Heart right ventricle (tissue), 16 donors: ENCODE data around the gene ITFG1. TPM values are rescaled to one million over a fixed set of nuclear protein-coding genes. Genes with fewer than 3 reads are reported as not detected.
"Not testable (repeated sequence)": the region's sequence is repeated elsewhere in the genome, so short reads cannot be mapped to it uniquely, and the experiment has no call there.

ENCODE experiments used
- ATAC-seq, 8 donors: fragments of 200-7000 bp; cut with Tn5 transposase; one replicate each; pipeline ENCODE4 v1.9.1; 2020; ENCODE audit warnings: mild to moderate bottlenecking in 8 of 8, moderate library complexity in 8 of 8, moderate number of reproducible peaks in 1 of 8
- DNase-seq, 2 donors: peaks; one replicate each; pipeline ENCODE4 v3.0.0-alpha.2; 2020
- H3K27ac ChIP-seq, 10 donors: fragments of 200-600 bp; sonication (generic) in 2 of 10; one replicate each; pipeline versions ENCODE4 v1.5.0 to v1.8.0; 2020 to 2022; ENCODE audit warnings: mild to moderate bottlenecking in 3 of 10
- H3K27me3 ChIP-seq, 7 donors: fragments of 200-600 bp; one replicate each; pipeline ENCODE4 v1.8.0; 2021 to 2022; ENCODE audit warnings: mild to moderate bottlenecking in 2 of 7
- H3K36me3 ChIP-seq, 9 donors: fragments of 200-600 bp; sonication (generic) in 1 of 9; one replicate each; pipeline versions ENCODE4 v1.5.0 to v1.8.0; 2020 to 2022; ENCODE audit warnings: mild to moderate bottlenecking in 2 of 9
- H3K4me1 ChIP-seq, 9 donors: fragments of 200-600 bp; sonication (generic) in 1 of 9; one replicate each; pipeline versions ENCODE4 v1.5.0 to v1.8.0; 2020 to 2022; ENCODE audit warnings: mild to moderate bottlenecking in 4 of 9
- H3K4me3 ChIP-seq, 10 donors: fragments of 200-600 bp; sonication (generic) in 2 of 10; one replicate each; pipeline versions ENCODE4 v1.5.0 to v1.8.0; 2020 to 2022; ENCODE audit warnings: mild to moderate bottlenecking in 7 of 10, moderate library complexity in 2 of 10
- H3K9me3 ChIP-seq, 11 donors: fragments of 200-600 bp in 10 of 11; sonication (generic) in 2 of 11; one replicate each; pipeline versions ENCODE4 v1.5.0 to v1.8.0; 2013 to 2022; ENCODE audit warnings: mild to moderate bottlenecking in 2 of 11, control low read depth in 1 of 11, moderate library complexity in 1 of 11
- CTCF ChIP-seq, 9 donors: fragments of 200-600 bp; sonication (generic) in 2 of 9; IDR thresholded peaks; one replicate each; pipeline versions ENCODE4 v1.5.0 to v1.8.0; 2021 to 2022; ENCODE audit warnings: antibody characterized with exemption in 9 of 9, mild to moderate bottlenecking in 5 of 9, moderate library complexity in 1 of 9
- WGBS, 2 donors: extraction: QIAGEN DNeasy Blood & Tissue Kit; methylation state at CpG; one replicate each; pipeline ENCODE4 v1.1.7; 2013; ENCODE audit warnings: inconsistent platforms in 1 of 2; 5-methylcytosine and 5-hydroxymethylcytosine counted together
- intact Hi-C, 10 donors: fragments of 100-400 bp; cut with DNase I; formaldehyde crosslinking; loops; one replicate each; pipeline versions ENCODE4 v1.11.1 to v1.14.2; 2022
- polyA plus RNA-seq, 2 donors: library from polyadenylated mRNA; stranded (reverse); fragments of 200-250 nt; gene quantifications; one replicate each; pipeline ENCODE4 v1.2.3, GENCODE V29; 2013
- total RNA-seq, 10 donors: library from RNA; stranded (reverse); fragmentation: NEBNext Ultra II Directional in 3 of 10; extraction: Animal tissue kit (Norgen Biotek cat#: 25700) in 3 of 10; gene quantifications; one replicate each; pipeline versions ENCODE4 v1.2.1 to v1.2.4, GENCODE V29; 2021 to 2023
- donor health status: Arrhythmogenic right ventricular cardiomyopathy.
- donor health status: ischemic (EF 13 %, LVEDD 7.1; RV severe dilation, severe dysfunction).
- donor health status: healthy with polysubstance abuse.
- donor health status: DM: no; HTN: yes; CAD: no.
- donor health status: DM: no; HTN: no; CAD: no.
- donor health status: ischemic (EF 25% LVEDD 6.9; RV normal size, moderate dysfunction).
- donor health status: ischemic (EF 25% LVEDD 5.7; RV mildly dilated, moderate dysfunction).
- donor health status: healthy.
- donor health status: DM: yes; HTN: yes; CAD: no.
- donor health status: Ischemic cardiomyopathy.
- donor health status: ischemic (EF 35%, LVEDD 5.7; RV mildly dilated, moderate dysfunction).
- donor health status: nonischemic (EF 11% LVEDD 7.7; RV severe dilation, severe dysfunction).
- donor health status: DM: yes; HTN: yes; CAD: no.
- donor health status: PGD.
- donor health status: ischemic (EF 29% LVEDD 5.4; RV normal size, mild dysfunction).
- donor health status: nonischemic (EF 23%, LVEDD 6.1; RV moderate dilation, normal function).

Gene ITFG1
- total and polyA plus RNA-seq, 12 donors = 10.1 to 94.5 (median 72.3) TPM

GRCh38 chr16:47141773-47142485 is 318.9 kb downstream of the ITFG1 start:
- TF ChIP-seq CTCF (IDR thresholded peaks at IDR 0.05) = peak; percentile 77 to 98 (median 90)
- H3K4me1 ChIP-seq = peaks cover 0 to 19% (median 6%) of the 10 kb centered on the region in 9 donors
- intact Hi-C loops = loop anchor here in 9 of 10 donors (1.0 to 5.0 kb wide), 10 partner anchors 105 to 1023 kb away; partner anchors contain the start of gene ABCC12 (in 4 of the 9)
- ATAC-seq (peak; percentile 78 to 96 (median 90)), DNase-seq (peak; percentile 77 to 80)
- H3K9me3 ChIP-seq = no peaks in the 10 kb centered on the region
- WGBS, 2 donors = 1% methylated on average over 26 of the region's 26 CpGs
- no peaks in the 10 kb centered on the region for H3K36me3 ChIP-seq
- H3K27me3 ChIP-seq = peaks cover 0 to 16% (median 0%) of the 10 kb centered on the region in 7 donors
- H3K27ac ChIP-seq = peak overlapping the region in 3 of 10 donors; percentile 71 to 82 (median 77)
- peak overlapping the region; percentile 13 to 69 (median 60) for H3K4me3 ChIP-seq

GRCh38 chr16:47140686-47141085 is 320.2 kb downstream of the ITFG1 start:
- ATAC-seq = no peak
- no peak overlapping the region for H3K27ac ChIP-seq
- H3K4me3 ChIP-seq = no peak overlapping the region
- H3K27me3 ChIP-seq = peaks cover 0 to 15% (median 0%) of the 10 kb centered on the region in 7 donors
- H3K9me3 ChIP-seq = no peaks in the 10 kb centered on the region
- no peak for DNase-seq
- intact Hi-C loops = loop anchor here in 9 of 10 donors (1.0 to 5.0 kb wide), 7 partner anchors 103 to 1024 kb away; partner anchors contain the start of gene ABCC12 (in 4 of the 9)
- WGBS, 2 donors = 86 to 89% methylated on average over 4 of the region's 4 CpGs
- no peak for TF ChIP-seq CTCF (IDR thresholded peaks at IDR 0.05)
- peaks cover 0 to 27% (median 6%) of the 10 kb centered on the region in 9 donors for H3K4me1 ChIP-seq
- no peaks in the 10 kb centered on the region for H3K36me3 ChIP-seq

- 74 to 86% methylated on average over 3 of the region's 3 CpGs for WGBS, 2 donors
- DNase-seq (no peak), ATAC-seq (no peak)
- no peak overlapping the region for H3K4me3 ChIP-seq
- no peaks in the 10 kb centered on the region for H3K36me3 ChIP-seq
- peaks cover 0 to 6% (median 0%) of the 10 kb centered on the region in 7 donors for H3K27me3 ChIP-seq
- no peak for TF ChIP-seq CTCF (IDR thresholded peaks at IDR 0.05)
- no peaks in the 10 kb centered on the region for H3K9me3 ChIP-seq
- intact Hi-C loops = loop anchor here (2.0 to 10.0 kb wide), 9 partner anchors 102 to 1025 kb away; partner anchors contain the start of gene ABCC12 (in 4 of the 10)
- H3K27ac ChIP-seq = no peak overlapping the region
- peaks cover 0 to 26% (median 9%) of the 10 kb centered on the region in 9 donors for H3K4me1 ChIP-seq
Measured at GRCh38 chr16:47139561-47140185, 321.2 kb downstream of the ITFG1 start.

GRCh38 chr16:47137925-47138324 is 322.9 kb downstream of the ITFG1 start:
- ATAC-seq = not testable (repeated sequence)
- intact Hi-C loops = loop anchor here in 2 of 10 donors (2.0 to 10.0 kb wide), 3 partner anchors 317 to 1019 kb away; no protein-coding TSS in a partner anchor

More at GRCh38 chr16:47137925-47138324, 322.9 kb downstream of the ITFG1 start:
- not testable (repeated sequence) for H3K9me3 ChIP-seq, H3K4me3 ChIP-seq, H3K27me3 ChIP-seq, H3K27ac ChIP-seq, DNase-seq, H3K36me3 ChIP-seq
- H3K4me1 ChIP-seq = peaks cover 0 to 21% (median 5%) of the 10 kb centered on the region in 9 donors
- 92 to 94% methylated on average over 9 of the region's 9 CpGs for WGBS, 2 donors
